Panc1 (cell line): ENCODE measurements around the gene BTBD2. TPM values are rescaled to one million over a fixed set of nuclear protein-coding genes. Genes with fewer than 3 reads are reported as not detected.
A peak's percentile ranks its signal among the peaks of the same experiment; 100 is the strongest.

ENCODE experiments used
- ATAC-seq: fragments of 200-7000 bp; cut with Tn5 transposase; 2 replicates; pipeline ENCODE4 v1.9.1; 2020; ENCODE audit warnings: mild to moderate bottlenecking, moderate library complexity
- BruUV-seq: library from RNA; stranded (reverse); fragments of 400-500 nt; replicated peaks from 2 replicates; lab custom pipeline; 2021; lab: Mats Ljungman, UMichigan
- CTCF ChIA-PET: fragments of 300-600 bp; sonication (Branson Sonifier 250); formaldehyde crosslinking; loops from one replicate; lab custom pipeline; 2022; ENCODE audit warnings: antibody characterized with exemption; lab: Charles Lee
- POLR2A ChIA-PET: fragments of 300-600 bp; sonication (Branson Sonifier 250); formaldehyde crosslinking; loops from one replicate; lab custom pipeline; 2022; ENCODE audit warnings: antibody characterized with exemption; lab: Charles Lee
- DNase-seq: peaks from one replicate; pipeline ENCODE4 v3.0.0-alpha.2; 2010; ENCODE audit warnings: low read depth, low spot score
- H3K27ac ChIP-seq: 2 replicates; pipeline ENCODE4 v1.5.1; 2011; ENCODE audit warnings: mild to moderate bottlenecking, low read length, inconsistent platforms
- H3K27me3 ChIP-seq: fragments of 200-500 bp; sonication (Bioruptor generic); 2 replicates; pipeline ENCODE4 v1.6.0; 2014; ENCODE audit warnings: low read length, inconsistent platforms; ENCODE audit not compliant: control insufficient read depth, insufficient read depth
- H3K36me3 ChIP-seq: fragments of 200-500 bp; sonication (Bioruptor generic); 2 replicates; pipeline ENCODE4 v1.5.1; 2014; ENCODE audit warnings: inconsistent platforms, mild to moderate bottlenecking, low read length, moderate library complexity; ENCODE audit not compliant: control insufficient read depth, insufficient read depth
- H3K4me1 ChIP-seq: 2 replicates; pipeline ENCODE4 v1.5.1; 2011; ENCODE audit warnings: inconsistent platforms, mild to moderate bottlenecking, low read length, moderate library complexity; ENCODE audit not compliant: control insufficient read depth, insufficient read depth
- H3K4me3 ChIP-seq, 2 experiments: 2 replicates each; pipeline ENCODE4 v1.5.1; 2011 to 2012; ENCODE audit warnings: low read depth in 2 of 2, low read length in 2 of 2, mild to moderate bottlenecking in 2 of 2, inconsistent platforms in 1 of 2, moderate library complexity in 1 of 2
- H3K9me3 ChIP-seq: fragments of 200-500 bp; sonication (Bioruptor generic); 2 replicates; pipeline ENCODE4 v1.5.1; 2014; ENCODE audit warnings: low read depth, mild to moderate bottlenecking, inconsistent platforms, low read length, moderate library complexity; ENCODE audit not compliant: control insufficient read depth, insufficient read depth
- POLR2AphosphoS5 ChIP-seq: IDR thresholded peaks from 2 replicates; pipeline ENCODE4 v1.6.1; 2012; ENCODE audit warnings: mild to moderate bottlenecking, low read depth, low read length, moderate library complexity
- SIN3A ChIP-seq: IDR thresholded peaks from 2 replicates; pipeline ENCODE4 v1.6.1; 2012; ENCODE audit warnings: low read depth, mild to moderate bottlenecking, low read length, moderate library complexity, borderline replicate concordance; ENCODE audit not compliant: insufficient read depth
- TCF7L2 ChIP-seq: IDR thresholded peaks from 2 replicates; pipeline ENCODE4 v1.6.1; 2011; ENCODE audit warnings: mild to moderate bottlenecking, low read depth, low read length, inconsistent platforms
- in situ Hi-C: cut with HindIII; loops from 2 replicates; pipeline ENCODE4 v1.10.0; 2016; ENCODE audit warnings: low sequenced_read_pairs, low pct_unique_long_range_greater_than_20kb
- intact Hi-C: fragments of 100-400 bp; cut with micrococcal nuclease; formaldehyde crosslinking; loops from one replicate; pipeline ENCODE4 v1.10.0; 2022; ENCODE audit not compliant: unreplicated experiment
- total RNA-seq: library from RNA; stranded (reverse); gene quantifications from one replicate; pipeline ENCODE4 v1.2.1, GENCODE V29; 2021; ENCODE audit not compliant: unreplicated experiment
- TF ChIP-seq, protein P1 (sequence below), 2 experiments: IDR thresholded peaks; 2 replicates each; pipeline ENCODE4 v1.6.1; 2011 to 2012; ENCODE audit warnings: low read depth in 2 of 2, control low read depth in 1 of 2, low read length in 1 of 2, mild to moderate bottlenecking in 1 of 2, moderate library complexity in 1 of 2; ENCODE audit not compliant: insufficient read depth in 1 of 2
- TF ChIP-seq, protein P2 (sequence below): fragments of 450-650 bp; IDR thresholded peaks from 2 replicates; pipeline ENCODE4 v1.5.1; 2017; ENCODE audit warnings: mild to moderate bottlenecking

BTBD2 gene
- total RNA-seq, 1 experiment from 2014 or later = 59.6 TPM

DNA sequence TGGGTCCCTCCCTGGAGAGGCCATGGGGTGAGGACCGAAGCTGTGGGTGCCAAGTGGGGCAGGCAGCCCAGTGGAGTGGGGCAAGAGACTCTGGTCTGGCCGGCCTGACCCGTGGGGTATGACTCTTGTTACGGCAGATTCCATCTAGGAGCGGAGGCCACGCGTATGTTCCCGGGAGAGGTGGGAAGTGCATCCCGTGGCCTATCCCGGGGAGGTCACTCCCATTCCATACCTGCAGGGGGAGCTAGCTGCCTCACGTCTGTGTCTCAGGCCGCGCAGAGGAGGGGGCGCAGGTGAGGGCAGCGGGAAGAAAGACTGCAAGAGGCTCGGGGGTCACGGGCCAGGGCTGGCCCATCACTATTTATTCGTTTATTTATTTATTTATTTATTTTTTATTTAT is 69.6 kb downstream of the BTBD2 start:
- DNase-seq (no peak), ATAC-seq (no peak)
- TF ChIP-seq, protein P1, sequence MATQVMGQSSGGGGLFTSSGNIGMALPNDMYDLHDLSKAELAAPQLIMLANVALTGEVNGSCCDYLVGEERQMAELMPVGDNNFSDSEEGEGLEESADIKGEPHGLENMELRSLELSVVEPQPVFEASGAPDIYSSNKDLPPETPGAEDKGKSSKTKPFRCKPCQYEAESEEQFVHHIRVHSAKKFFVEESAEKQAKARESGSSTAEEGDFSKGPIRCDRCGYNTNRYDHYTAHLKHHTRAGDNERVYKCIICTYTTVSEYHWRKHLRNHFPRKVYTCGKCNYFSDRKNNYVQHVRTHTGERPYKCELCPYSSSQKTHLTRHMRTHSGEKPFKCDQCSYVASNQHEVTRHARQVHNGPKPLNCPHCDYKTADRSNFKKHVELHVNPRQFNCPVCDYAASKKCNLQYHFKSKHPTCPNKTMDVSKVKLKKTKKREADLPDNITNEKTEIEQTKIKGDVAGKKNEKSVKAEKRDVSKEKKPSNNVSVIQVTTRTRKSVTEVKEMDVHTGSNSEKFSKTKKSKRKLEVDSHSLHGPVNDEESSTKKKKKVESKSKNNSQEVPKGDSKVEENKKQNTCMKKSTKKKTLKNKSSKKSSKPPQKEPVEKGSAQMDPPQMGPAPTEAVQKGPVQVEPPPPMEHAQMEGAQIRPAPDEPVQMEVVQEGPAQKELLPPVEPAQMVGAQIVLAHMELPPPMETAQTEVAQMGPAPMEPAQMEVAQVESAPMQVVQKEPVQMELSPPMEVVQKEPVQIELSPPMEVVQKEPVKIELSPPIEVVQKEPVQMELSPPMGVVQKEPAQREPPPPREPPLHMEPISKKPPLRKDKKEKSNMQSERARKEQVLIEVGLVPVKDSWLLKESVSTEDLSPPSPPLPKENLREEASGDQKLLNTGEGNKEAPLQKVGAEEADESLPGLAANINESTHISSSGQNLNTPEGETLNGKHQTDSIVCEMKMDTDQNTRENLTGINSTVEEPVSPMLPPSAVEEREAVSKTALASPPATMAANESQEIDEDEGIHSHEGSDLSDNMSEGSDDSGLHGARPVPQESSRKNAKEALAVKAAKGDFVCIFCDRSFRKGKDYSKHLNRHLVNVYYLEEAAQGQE (IDR thresholded peaks at IDR 0.05; ENCODE audit: insufficient read depth in 1 of 2, low read depth in 2 of 2, low read length in 1 of 2) = no peak
- TF ChIP-seq, protein P2, sequence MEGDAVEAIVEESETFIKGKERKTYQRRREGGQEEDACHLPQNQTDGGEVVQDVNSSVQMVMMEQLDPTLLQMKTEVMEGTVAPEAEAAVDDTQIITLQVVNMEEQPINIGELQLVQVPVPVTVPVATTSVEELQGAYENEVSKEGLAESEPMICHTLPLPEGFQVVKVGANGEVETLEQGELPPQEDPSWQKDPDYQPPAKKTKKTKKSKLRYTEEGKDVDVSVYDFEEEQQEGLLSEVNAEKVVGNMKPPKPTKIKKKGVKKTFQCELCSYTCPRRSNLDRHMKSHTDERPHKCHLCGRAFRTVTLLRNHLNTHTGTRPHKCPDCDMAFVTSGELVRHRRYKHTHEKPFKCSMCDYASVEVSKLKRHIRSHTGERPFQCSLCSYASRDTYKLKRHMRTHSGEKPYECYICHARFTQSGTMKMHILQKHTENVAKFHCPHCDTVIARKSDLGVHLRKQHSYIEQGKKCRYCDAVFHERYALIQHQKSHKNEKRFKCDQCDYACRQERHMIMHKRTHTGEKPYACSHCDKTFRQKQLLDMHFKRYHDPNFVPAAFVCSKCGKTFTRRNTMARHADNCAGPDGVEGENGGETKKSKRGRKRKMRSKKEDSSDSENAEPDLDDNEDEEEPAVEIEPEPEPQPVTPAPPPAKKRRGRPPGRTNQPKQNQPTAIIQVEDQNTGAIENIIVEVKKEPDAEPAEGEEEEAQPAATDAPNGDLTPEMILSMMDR = peak; percentile 78; the same call in 1 of the 2 replicates
- TF ChIP-seq TCF7L2 (no peak), POLR2AphosphoS5 (no peak), SIN3A (no peak)
- H3K4me3 ChIP-seq = no peak overlapping the region
- H3K27me3 ChIP-seq = no peaks in the 10 kb centered on the region
- in situ Hi-C loops (no loop called here), intact Hi-C loops (no loop called here)
- peaks cover 10% of the 10 kb centered on the region; the same call in 1 of the 2 replicates for H3K4me1 ChIP-seq
- BruUV-seq = no TSS peak
- ChIA-PET CTCF (interaction anchor here (0.6 to 0.7 kb wide), 2 partner anchors 10 to 121 kb away, joined by 3 to 4 read pairs; no protein-coding TSS in a partner anchor), POLR2A (interaction anchor here (0.6 to 0.7 kb wide), 2 partner anchors 70 to 293 kb away, joined by 7 to 15 read pairs; no protein-coding TSS in a partner anchor)
- no peak overlapping the region for H3K27ac ChIP-seq
- peaks cover 7% of the 10 kb centered on the region; the same call in 1 of the 2 replicates for H3K36me3 ChIP-seq
- no peaks in the 10 kb centered on the region for H3K9me3 ChIP-seq

DNA sequence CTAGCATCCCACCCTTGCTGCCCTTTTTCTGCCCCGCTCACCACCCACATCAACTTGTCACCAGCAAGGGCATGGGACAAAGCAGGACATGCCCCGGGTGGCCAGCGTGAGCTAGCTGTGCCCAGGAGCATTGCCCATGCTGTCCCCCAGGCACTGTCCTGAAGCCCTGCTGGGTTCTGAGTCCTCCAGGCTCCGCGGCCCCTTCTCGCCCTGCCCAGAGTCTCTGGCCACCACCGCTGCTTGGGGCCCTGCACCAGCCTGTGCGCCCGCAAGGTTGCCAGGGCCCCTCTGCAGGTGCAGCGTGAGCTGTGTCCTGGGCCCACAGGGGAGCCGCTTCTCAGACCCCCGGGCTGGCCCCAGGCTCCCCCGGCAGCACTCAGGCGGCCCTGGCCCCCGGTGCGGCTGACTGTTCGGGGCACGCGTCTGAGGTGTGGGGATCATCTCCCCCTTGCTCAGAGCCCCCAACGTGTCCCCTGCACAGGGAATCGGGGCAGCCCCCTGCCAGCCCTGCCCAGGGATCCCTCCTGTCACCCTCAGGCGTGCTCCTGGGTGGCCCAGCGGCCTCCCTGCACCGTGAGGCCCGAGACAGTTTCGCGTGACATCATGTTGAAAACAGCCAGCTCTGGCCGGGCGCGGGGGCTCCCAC is 70.5 kb downstream of the BTBD2 start:
- Histone ChIP-seq H3K27ac (no peak overlapping the region), H3K4me3 (no peak overlapping the region), H3K9me3 (no peaks in the 10 kb centered on the region), H3K4me1 (peaks cover 11% of the 10 kb centered on the region), H3K36me3 (peaks cover 7% of the 10 kb centered on the region; the same call in 1 of the 2 replicates), H3K27me3 (no peaks in the 10 kb centered on the region)
- TF ChIP-seq SIN3A (no peak), POLR2AphosphoS5 (no peak), TCF7L2 (no peak)
- TF ChIP-seq, protein P2 = no peak
- TF ChIP-seq, protein P1 (IDR thresholded peaks at IDR 0.05; ENCODE audit: insufficient read depth in 1 of 2, low read depth in 2 of 2, low read length in 1 of 2) = no peak
- DNase-seq (no peak), ATAC-seq (no peak)
- no TSS peak for BruUV-seq
- ChIA-PET POLR2A (no interaction called here), CTCF (no interaction called here)
- in situ Hi-C loops (no loop called here), intact Hi-C loops (no loop called here)
